K562 (cell line): Measurements from ENCODE around the gene EFNA1. TPM values are rescaled to one million over a fixed set of nuclear protein-coding genes. Genes with fewer than 3 reads are reported as not detected.

ENCODE experiments used
- ARID3B ChIP-seq: fragments of 250-450 bp; sonication (Bioruptor Pico); IDR thresholded peaks from 2 replicates; pipeline ENCODE4 v1.4.0; 2020; ENCODE audit warnings: borderline replicate concordance
- CREM ChIP-seq: IDR thresholded peaks from 2 replicates; pipeline ENCODE4 v1.6.1; 2014; ENCODE audit warnings: antibody characterized with exemption, low read depth
- ESRRB ChIP-seq: fragments of 250-450 bp; sonication (Bioruptor Pico); IDR thresholded peaks from 2 replicates; pipeline ENCODE4 v1.5.0; 2020; ENCODE audit warnings: mild to moderate bottlenecking, moderate library complexity, borderline replicate concordance
- FOXO4 ChIP-seq: fragments of 450-650 bp; formaldehyde crosslinking; IDR thresholded peaks from 2 replicates; pipeline ENCODE4 v1.4.0; 2020; ENCODE audit warnings: mild to moderate bottlenecking, moderate library complexity
- HCFC1 ChIP-seq: IDR thresholded peaks from 2 replicates; pipeline ENCODE4 v1.6.1; 2012; ENCODE audit warnings: low read depth, low read length, improper control_type of control experiment
- HINFP ChIP-seq: fragments of 450-650 bp; conservative IDR thresholded peaks from 2 replicates; pipeline ENCODE4 v1.6.1; 2016; ENCODE audit warnings: missing genetic modification characterization, low read depth, mild to moderate bottlenecking, control low read depth, missing compliant biosample characterization
- KAT8 ChIP-seq: fragments of 450-650 bp; IDR thresholded peaks from 2 replicates; pipeline ENCODE4 v1.6.1; 2016; ENCODE audit warnings: low read depth, mild to moderate bottlenecking
- NUFIP1 ChIP-seq: fragments of 450-650 bp; IDR thresholded peaks from 2 replicates; pipeline ENCODE4 v1.6.1; 2018; ENCODE audit not compliant: partially characterized antibody
- PTBP1 ChIP-seq: fragments of 200-400 bp; formaldehyde crosslinking; IDR thresholded peaks from 2 replicates; pipeline ENCODE4 v1.6.1; 2017; ENCODE audit warnings: low read depth, low read length
- RBBP5 ChIP-seq: fragments of 200-600 bp; sonication (generic); IDR thresholded peaks from 2 replicates; pipeline ENCODE4 v1.6.1; 2012; ENCODE audit warnings: borderline replicate concordance, mild to moderate bottlenecking, low read length, control low read depth, inconsistent platforms; ENCODE audit not compliant: insufficient read depth, poor library complexity, severe bottlenecking
- ZNF696 ChIP-seq: fragments of 250-450 bp; sonication (Bioruptor Pico); conservative IDR thresholded peaks from 2 replicates; pipeline ENCODE4 v1.4.0; 2020; ENCODE audit warnings: mild to moderate bottlenecking, moderate library complexity
- polyA plus RNA-seq, 8 experiments: library from polyadenylated mRNA; depleted of rRNA in 4 of 8; stranded (reverse) in 5 of 8; unstranded in 3 of 8; fragments of >200 nt; fragmentation: Nextera tagmentation in 2 of 8; fragmentation: Illumina TruSeq in 1 of 8; extraction: Ambion mirVana in 2 of 8; extraction: Trizol in 1 of 8; gene quantifications; 2 replicates each; pipeline versions ENCODE4 v1.2.1 to v1.2.3, GENCODE V29; 2011 to 2014; ENCODE audit warnings: inconsistent platforms in 1 of 8, missing spikeins in 1 of 8
- total RNA-seq, 7 experiments: library from RNA; depleted of rRNA in 6 of 7; stranded (reverse); fragments of >200 nt in 6 of 7; fragmentation: Illumina TruSeq in 2 of 7; extraction: Trizol in 2 of 7; gene quantifications; 2 replicates each; pipeline versions ENCODE4 v1.2.1 to v1.2.3, GENCODE V29; 2011 to 2021; ENCODE audit warnings: low replicate concordance in 1 of 7
- TF ChIP-seq, protein P1 (sequence below): IDR thresholded peaks from 2 replicates; pipeline ENCODE4 v1.6.1; 2016; ENCODE audit warnings: missing genetic modification characterization, missing compliant biosample characterization
- TF ChIP-seq, protein P2 (sequence below): sonication (generic); formaldehyde crosslinking; IDR thresholded peaks from 2 replicates; pipeline ENCODE4 v1.8.0; 2022; ENCODE audit warnings: mild to moderate bottlenecking, low read depth, missing genetic modification reagents
- TF ChIP-seq, protein P3 (sequence below): sonication (generic); formaldehyde crosslinking; IDR thresholded peaks from 2 replicates; pipeline ENCODE4 v1.8.0; 2022; ENCODE audit warnings: mild to moderate bottlenecking, missing genetic modification reagents
- TF ChIP-seq, protein P4 (sequence below): sonication (generic); formaldehyde crosslinking; IDR thresholded peaks from 2 replicates; pipeline ENCODE4 v1.8.0; 2022; ENCODE audit warnings: missing genetic modification reagents, mild to moderate bottlenecking, borderline replicate concordance
- TF ChIP-seq, protein P5 (sequence below): fragments of 450-650 bp; IDR thresholded peaks from 2 replicates; pipeline ENCODE4 v1.6.1; 2016

EFNA1 gene
- total and polyA plus RNA-seq, 9 of the 15 experiments (the other 6 are each of a cell fraction or from before 2014, with no cell fraction given) = 2.1 to 9.3 (median 3.0) TPM

- TF ChIP-seq, protein P1, sequence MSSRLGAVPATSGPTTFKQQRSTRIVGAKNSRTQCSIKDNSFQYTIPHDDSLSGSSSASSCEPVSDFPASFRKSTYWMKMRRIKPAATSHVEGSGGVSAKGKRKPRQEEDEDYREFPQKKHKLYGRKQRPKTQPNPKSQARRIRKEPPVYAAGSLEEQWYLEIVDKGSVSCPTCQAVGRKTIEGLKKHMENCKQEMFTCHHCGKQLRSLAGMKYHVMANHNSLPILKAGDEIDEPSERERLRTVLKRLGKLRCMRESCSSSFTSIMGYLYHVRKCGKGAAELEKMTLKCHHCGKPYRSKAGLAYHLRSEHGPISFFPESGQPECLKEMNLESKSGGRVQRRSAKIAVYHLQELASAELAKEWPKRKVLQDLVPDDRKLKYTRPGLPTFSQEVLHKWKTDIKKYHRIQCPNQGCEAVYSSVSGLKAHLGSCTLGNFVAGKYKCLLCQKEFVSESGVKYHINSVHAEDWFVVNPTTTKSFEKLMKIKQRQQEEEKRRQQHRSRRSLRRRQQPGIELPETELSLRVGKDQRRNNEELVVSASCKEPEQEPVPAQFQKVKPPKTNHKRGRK (tag) = no peak
- TF ChIP-seq RBBP5 (no peak), NUFIP1 (no peak), ZNF696 (CRISPR knock-in tag) (no peak), ESRRB (CRISPR knock-in tag) (no peak), CREM (peak; percentile 61), ARID3B (no peak), HINFP (peak; percentile 71), HCFC1 (peak; percentile 39; the same call in 1 of the 2 replicates), PTBP1 (no peak), FOXO4 (no peak), KAT8 (no peak)
- TF ChIP-seq, protein P2, sequence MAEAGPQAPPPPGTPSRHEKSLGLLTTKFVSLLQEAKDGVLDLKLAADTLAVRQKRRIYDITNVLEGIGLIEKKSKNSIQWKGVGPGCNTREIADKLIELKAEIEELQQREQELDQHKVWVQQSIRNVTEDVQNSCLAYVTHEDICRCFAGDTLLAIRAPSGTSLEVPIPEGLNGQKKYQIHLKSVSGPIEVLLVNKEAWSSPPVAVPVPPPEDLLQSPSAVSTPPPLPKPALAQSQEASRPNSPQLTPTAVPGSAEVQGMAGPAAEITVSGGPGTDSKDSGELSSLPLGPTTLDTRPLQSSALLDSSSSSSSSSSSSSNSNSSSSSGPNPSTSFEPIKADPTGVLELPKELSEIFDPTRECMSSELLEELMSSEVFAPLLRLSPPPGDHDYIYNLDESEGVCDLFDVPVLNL = no peak
- TF ChIP-seq, protein P3, sequence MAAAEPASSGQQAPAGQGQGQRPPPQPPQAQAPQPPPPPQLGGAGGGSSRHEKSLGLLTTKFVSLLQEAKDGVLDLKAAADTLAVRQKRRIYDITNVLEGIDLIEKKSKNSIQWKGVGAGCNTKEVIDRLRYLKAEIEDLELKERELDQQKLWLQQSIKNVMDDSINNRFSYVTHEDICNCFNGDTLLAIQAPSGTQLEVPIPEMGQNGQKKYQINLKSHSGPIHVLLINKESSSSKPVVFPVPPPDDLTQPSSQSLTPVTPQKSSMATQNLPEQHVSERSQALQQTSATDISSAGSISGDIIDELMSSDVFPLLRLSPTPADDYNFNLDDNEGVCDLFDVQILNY (CRISPR knock-in tag) = no peak
- TF ChIP-seq, protein P4, sequence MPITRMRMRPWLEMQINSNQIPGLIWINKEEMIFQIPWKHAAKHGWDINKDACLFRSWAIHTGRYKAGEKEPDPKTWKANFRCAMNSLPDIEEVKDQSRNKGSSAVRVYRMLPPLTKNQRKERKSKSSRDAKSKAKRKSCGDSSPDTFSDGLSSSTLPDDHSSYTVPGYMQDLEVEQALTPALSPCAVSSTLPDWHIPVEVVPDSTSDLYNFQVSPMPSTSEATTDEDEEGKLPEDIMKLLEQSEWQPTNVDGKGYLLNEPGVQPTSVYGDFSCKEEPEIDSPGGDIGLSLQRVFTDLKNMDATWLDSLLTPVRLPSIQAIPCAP (CRISPR knock-in tag) = no peak
- TF ChIP-seq, protein P5, sequence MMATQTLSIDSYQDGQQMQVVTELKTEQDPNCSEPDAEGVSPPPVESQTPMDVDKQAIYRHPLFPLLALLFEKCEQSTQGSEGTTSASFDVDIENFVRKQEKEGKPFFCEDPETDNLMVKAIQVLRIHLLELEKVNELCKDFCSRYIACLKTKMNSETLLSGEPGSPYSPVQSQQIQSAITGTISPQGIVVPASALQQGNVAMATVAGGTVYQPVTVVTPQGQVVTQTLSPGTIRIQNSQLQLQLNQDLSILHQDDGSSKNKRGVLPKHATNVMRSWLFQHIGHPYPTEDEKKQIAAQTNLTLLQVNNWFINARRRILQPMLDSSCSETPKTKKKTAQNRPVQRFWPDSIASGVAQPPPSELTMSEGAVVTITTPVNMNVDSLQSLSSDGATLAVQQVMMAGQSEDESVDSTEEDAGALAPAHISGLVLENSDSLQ = peak; percentile 99
Observed at GRCh38 chr1:155084722-155085503, 42.8 kb upstream of the EFNA1 start (continued).
